Endothelial cell of umbilical vein (primary cell): Measurements from ENCODE around the gene FAM193B.

Experiments
- CTCF ChIP-seq, 2 donors: IDR thresholded peaks; 1 replicate in 1 of 2; 2 replicates in 1 of 2; pipeline ENCODE4 v1.5.1; 2011; ENCODE audit warnings: low read length in 2 of 2, mild to moderate bottlenecking in 2 of 2, moderate library complexity in 2 of 2, control low read depth in 1 of 2, inconsistent platforms in 1 of 2, low read depth in 1 of 2; ENCODE audit not compliant: insufficient read depth in 1 of 2; ENCODE audit errors: extremely low read depth in 1 of 2
- EZH2 ChIP-seq: IDR thresholded peaks from 2 replicates; pipeline ENCODE4 v1.6.1; 2012; ENCODE audit warnings: borderline replicate concordance, low read depth, mild to moderate bottlenecking, moderate library complexity, low read length, inconsistent platforms; ENCODE audit not compliant: severe bottlenecking
- FOS ChIP-seq: IDR thresholded peaks from 2 replicates; pipeline ENCODE4 v1.6.1; 2011; ENCODE audit warnings: mild to moderate bottlenecking, low read length, moderate library complexity, borderline replicate concordance; ENCODE audit not compliant: insufficient read depth
- GATA2 ChIP-seq: IDR thresholded peaks from 2 replicates; pipeline ENCODE4 v1.7.0; 2011; ENCODE audit warnings: low read depth, mild to moderate bottlenecking, moderate library complexity, mixed read lengths, low read length; ENCODE audit not compliant: insufficient read length, insufficient read depth
- JUN ChIP-seq: IDR thresholded peaks from 2 replicates; pipeline ENCODE4 v1.6.1; 2011; ENCODE audit warnings: borderline replicate concordance, low read depth; ENCODE audit not compliant: insufficient read length, insufficient read depth
- MAX ChIP-seq: IDR thresholded peaks from 2 replicates; pipeline ENCODE4 v1.6.1; 2011; ENCODE audit not compliant: insufficient read depth, insufficient read length
- MYC ChIP-seq: IDR thresholded peaks from one replicate; pipeline ENCODE4 v1.6.1; 2011; ENCODE audit warnings: mild to moderate bottlenecking, low read depth, low read length
- POLR2A ChIP-seq: IDR thresholded peaks from 2 replicates; pipeline ENCODE4 v1.6.1; 2012; ENCODE audit warnings: low read depth, mild to moderate bottlenecking, control low read depth, low read length
- POLR2AphosphoS5 ChIP-seq: IDR thresholded peaks from 2 replicates; pipeline ENCODE4 v1.6.1; 2012; ENCODE audit warnings: low read depth, mild to moderate bottlenecking, control low read depth, low read length, moderate library complexity; ENCODE audit not compliant: insufficient read depth

- TF ChIP-seq CTCF (IDR thresholded peaks at IDR 0.05; ENCODE audit: extremely low read depth in 1 of 2, insufficient read depth in 1 of 2, low read depth in 1 of 2, low read length in 2 of 2), result no peak
- no peak for TF ChIP-seq POLR2A
- TF ChIP-seq POLR2AphosphoS5, result no peak
- TF ChIP-seq EZH2, result no peak
- TF ChIP-seq MAX, result no peak
- no peak for TF ChIP-seq JUN
- TF ChIP-seq FOS, result no peak
- no peak for TF ChIP-seq GATA2
- no peak for TF ChIP-seq MYC
Measured at GRCh38 chr5:177529247-177530203, 24.8 kb downstream of the FAM193B start.
